ENCODE results near the gene ZNF549.

The ZNF549 gene

GRCh38 chr19:57599377-57599760, 72.2 kb downstream of the ZNF549 start:
- peaks cover 32% of the 10 kb centered on the region for H3K36me3 ChIP-seq
- no peak for TF ChIP-seq Cebpa-rat (IDR thresholded peaks at IDR 0.05)
- peak overlapping the region; percentile 99 for H3K4me2 ChIP-seq
- peak overlapping the region; percentile 88 for H3K9ac ChIP-seq
- peak overlapping the region; percentile 97 for H3K4me3 ChIP-seq
- peaks cover 24% of the 10 kb centered on the region for H3K4me1 ChIP-seq
- no peaks in the 10 kb centered on the region for H3K27me3 ChIP-seq
- H3K9me3 ChIP-seq: peaks cover 17% of the 10 kb centered on the region; the same call in 1 of the 2 replicates
- H4K20me1 ChIP-seq: 0 out of 2 replicates have a peak, but pooled peaks cover 5% of the 10 kb centered on the region
- 0 out of 2 replicates have a peak overlapping the region, but pooled peaks have one; percentile 71 for H3K27ac ChIP-seq

- peaks cover 22% of the 10 kb centered on the region; the same call in 1 of the 2 replicates for H3K9me3 ChIP-seq
- peak within 1 kb of the TSS; percentile 97 for H3K4me3 ChIP-seq
- peak within 1 kb of the TSS; percentile 88 for H3K9ac ChIP-seq
- no peak for TF ChIP-seq Cebpa-rat (IDR thresholded peaks at IDR 0.05)
- peaks cover 24% of the 10 kb centered on the region for H3K4me1 ChIP-seq
- H3K27ac ChIP-seq: peak within 1 kb of the TSS; percentile 71
- peak within 1 kb of the TSS; percentile 99 for H3K4me2 ChIP-seq
- no peaks in the 10 kb centered on the region for H3K27me3 ChIP-seq
- H3K36me3 ChIP-seq: peaks cover 37% of the 10 kb centered on the region
- H4K20me1 ChIP-seq: 0 out of 2 replicates have a peak, but pooled peaks cover 5% of the 10 kb centered on the region
Measured at GRCh38 chr19:57599761-57600383, 72.7 kb downstream of the ZNF549 start, which contains the start of gene ZNF530. ZNF530 (plus strand) TSS chr19:57599885; CDS start chr19:57604346, 4,461 bp downstream.

GRCh38 chr19:57606931-57607330, 79.8 kb downstream of the ZNF549 start:
- H3K36me3 ChIP-seq: peaks cover 76% of the 10 kb centered on the region
- H3K27ac ChIP-seq: no peak overlapping the region

More at GRCh38 chr19:57606931-57607330, 79.8 kb downstream of the ZNF549 start:
- Histone ChIP-seq H3K4me3 (no peak overlapping the region), H3K27me3 (no peaks in the 10 kb centered on the region), H4K20me1 (no peaks in the 10 kb centered on the region), H3K9me3 (peaks cover 71% of the 10 kb centered on the region), H3K9ac (no peak overlapping the region), H3K4me2 (no peak overlapping the region), H3K4me1 (peaks cover 22% of the 10 kb centered on the region)
- TF ChIP-seq Cebpa-rat (IDR thresholded peaks at IDR 0.05): no peak

Data from BLaER1 (cell line).